ENCODE data around the gene FZR1.

DNA sequence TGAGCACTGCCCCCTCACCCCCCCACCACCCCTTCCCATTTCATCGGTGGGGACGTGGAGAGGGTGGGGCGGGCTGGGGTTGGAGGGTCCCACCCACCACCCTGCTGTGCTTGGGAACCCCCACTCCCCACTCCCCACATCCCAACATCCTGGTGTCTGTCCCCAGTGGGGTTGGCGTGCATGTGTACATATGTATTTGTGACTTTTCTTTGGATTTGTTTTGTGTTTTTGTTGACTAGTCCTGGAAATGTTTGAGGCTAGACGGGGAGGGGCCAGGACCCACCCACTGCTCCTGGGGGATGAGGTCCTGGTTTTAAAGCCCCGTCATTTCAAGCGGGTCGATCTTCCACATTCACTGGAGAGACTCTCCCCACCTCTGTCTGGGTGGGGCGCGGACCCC is 29.9 kb downstream of the FZR1 start:
- TF ChIP-seq POLR2AphosphoS5 (IDR thresholded peaks at IDR 0.05; ENCODE audit: borderline replicate concordance, low read depth, low read length) (no peak), EZH2 (IDR thresholded peaks at IDR 0.05) (no peak)
